Tibial artery (tissue), 4 donors: ENCODE measurements around the gene COMMD1.

Experiments
- DNase-seq, 2 donors: peaks; one replicate each; pipeline ENCODE4 v3.0.0-alpha.2; 2019
- H3K27ac ChIP-seq, 2 donors: fragments of 200-600 bp; sonication (generic) in 1 of 2; 1 replicate in 1 of 2; 2 replicates in 1 of 2; pipeline ENCODE4 v1.5.1; 2018 to 2019; ENCODE audit warnings: mild to moderate bottlenecking in 1 of 2
- H3K27me3 ChIP-seq, 2 donors: fragments of 200-600 bp; sonication (generic) in 1 of 2; one replicate each; pipeline versions ENCODE4 v1.5.1 to v1.6.0; 2016 to 2019
- H3K36me3 ChIP-seq, 3 donors: fragments of 200-600 bp; sonication (generic) in 2 of 3; one replicate each; pipeline ENCODE4 v1.5.1; 2016 to 2019; ENCODE audit warnings: mild to moderate bottlenecking in 2 of 3
- H3K4me1 ChIP-seq, 4 donors: fragments of 200-600 bp; sonication (generic) in 2 of 4; 1 replicate in 3 of 4; 2 replicates in 1 of 4; pipeline ENCODE4 v1.5.1; 2016 to 2019
- H3K4me3 ChIP-seq, 2 donors: fragments of 200-600 bp; sonication (generic) in 1 of 2; 1 replicate in 1 of 2; 2 replicates in 1 of 2; pipeline ENCODE4 v1.5.1; 2018 to 2019; ENCODE audit warnings: mild to moderate bottlenecking in 2 of 2
- H3K9me3 ChIP-seq, 3 donors: fragments of 200-600 bp; sonication (generic) in 1 of 3; one replicate each; pipeline ENCODE4 v1.5.1; 2016 to 2019
- intact Hi-C: fragments of 100-400 bp; cut with DNase I; formaldehyde crosslinking; loops from one replicate; pipeline ENCODE4 v1.15.0; 2023; ENCODE audit warnings: low total_unique reads
- TF ChIP-seq, protein P1 (sequence below), 2 experiments: fragments of 200-600 bp in 1 of 2; fragments of 450-650 bp in 1 of 2; IDR thresholded peaks; one replicate each; pipeline ENCODE4 v1.5.1; 2017 to 2019; ENCODE audit warnings: antibody characterized with exemption in 2 of 2, mild to moderate bottlenecking in 1 of 2, moderate library complexity in 1 of 2

Gene COMMD1

DNA sequence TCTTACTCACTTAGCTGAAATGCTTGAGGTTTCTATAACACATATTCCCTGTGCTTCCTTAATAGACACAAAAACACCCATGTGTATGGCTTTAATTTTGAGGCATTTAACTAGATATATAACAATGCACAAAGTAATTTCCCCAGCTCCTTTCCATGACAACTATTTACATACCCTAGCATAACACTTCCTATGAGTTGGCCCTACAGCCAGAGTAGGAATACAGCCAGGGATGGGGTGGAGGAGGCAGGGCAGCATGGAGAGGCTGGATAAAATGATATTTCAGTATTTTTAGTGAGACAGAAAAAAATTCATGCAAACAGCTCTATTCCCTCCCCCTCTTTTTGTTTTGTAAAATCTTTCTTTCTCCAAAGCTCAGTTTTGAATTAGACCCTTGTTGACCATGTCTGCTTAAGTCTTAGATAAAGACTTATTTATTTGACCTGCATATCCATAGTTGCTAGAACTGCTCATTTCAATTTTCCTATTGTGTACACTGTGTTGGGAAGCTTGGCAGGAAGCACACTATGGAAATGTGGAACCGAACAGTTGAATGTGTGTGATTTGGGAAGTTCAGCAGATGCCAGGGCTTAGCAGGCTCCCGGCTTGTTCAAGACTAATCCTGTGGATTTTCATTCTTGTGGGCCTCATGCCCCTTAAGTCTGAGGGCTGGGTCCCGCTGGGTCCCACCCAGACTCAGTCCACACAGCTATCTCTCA, 279.2 kb downstream of the COMMD1 start:
- intact Hi-C loops, result loop anchor here (10.0 kb wide), 1 partner anchor 170 kb away; no protein-coding TSS in a partner anchor
- Histone ChIP-seq H3K27me3 (no peaks in the 10 kb centered on the region), H3K4me1 (peaks cover 0 to 14% (median 10%) of the 10 kb centered on the region in 4 donors), H3K27ac (no peak overlapping the region), H3K4me3 (no peak overlapping the region), H3K9me3 (no peaks in the 10 kb centered on the region), H3K36me3 (no peaks in the 10 kb centered on the region)
- no peak for DNase-seq
- TF ChIP-seq, protein P1, sequence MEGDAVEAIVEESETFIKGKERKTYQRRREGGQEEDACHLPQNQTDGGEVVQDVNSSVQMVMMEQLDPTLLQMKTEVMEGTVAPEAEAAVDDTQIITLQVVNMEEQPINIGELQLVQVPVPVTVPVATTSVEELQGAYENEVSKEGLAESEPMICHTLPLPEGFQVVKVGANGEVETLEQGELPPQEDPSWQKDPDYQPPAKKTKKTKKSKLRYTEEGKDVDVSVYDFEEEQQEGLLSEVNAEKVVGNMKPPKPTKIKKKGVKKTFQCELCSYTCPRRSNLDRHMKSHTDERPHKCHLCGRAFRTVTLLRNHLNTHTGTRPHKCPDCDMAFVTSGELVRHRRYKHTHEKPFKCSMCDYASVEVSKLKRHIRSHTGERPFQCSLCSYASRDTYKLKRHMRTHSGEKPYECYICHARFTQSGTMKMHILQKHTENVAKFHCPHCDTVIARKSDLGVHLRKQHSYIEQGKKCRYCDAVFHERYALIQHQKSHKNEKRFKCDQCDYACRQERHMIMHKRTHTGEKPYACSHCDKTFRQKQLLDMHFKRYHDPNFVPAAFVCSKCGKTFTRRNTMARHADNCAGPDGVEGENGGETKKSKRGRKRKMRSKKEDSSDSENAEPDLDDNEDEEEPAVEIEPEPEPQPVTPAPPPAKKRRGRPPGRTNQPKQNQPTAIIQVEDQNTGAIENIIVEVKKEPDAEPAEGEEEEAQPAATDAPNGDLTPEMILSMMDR (IDR thresholded peaks at IDR 0.05), result no peak
